Left lung (tissue), 10 donors: Measurements from ENCODE around the gene MYO5C. TPM values are rescaled to one million over a fixed set of nuclear protein-coding genes. Genes with fewer than 3 reads are reported as not detected.

Experiments used
- ATAC-seq: fragments of 200-7000 bp; cut with Tn5 transposase; one replicate; pipeline ENCODE4 v1.9.1; 2020; ENCODE audit warnings: moderate library complexity
- DNase-seq, 4 donors: peaks; one replicate each; pipeline ENCODE4 v3.0.0-alpha.2; 2013 to 2020
- H3K27ac ChIP-seq, 2 donors: fragments of 200-600 bp; sonication (generic) in 1 of 2; one replicate each; pipeline versions ENCODE4 v1.5.0 to v1.8.0; 2020 to 2021
- H3K27me3 ChIP-seq, 2 donors: fragments of 200-600 bp; sonication (generic) in 1 of 2; one replicate each; pipeline versions ENCODE4 v1.5.0 to v1.8.0; 2020 to 2021
- H3K36me3 ChIP-seq, 2 donors: fragments of 200-600 bp; sonication (generic) in 1 of 2; one replicate each; pipeline versions ENCODE4 v1.5.0 to v1.8.0; 2020 to 2021
- H3K4me1 ChIP-seq, 2 donors: fragments of 200-600 bp; one replicate each; pipeline ENCODE4 v1.8.0; 2021
- H3K4me3 ChIP-seq, 2 donors: fragments of 200-600 bp; sonication (generic) in 1 of 2; one replicate each; pipeline versions ENCODE4 v1.5.0 to v1.8.0; 2020 to 2021; ENCODE audit warnings: mild to moderate bottlenecking in 1 of 2
- H3K9me3 ChIP-seq, 2 donors: fragments of 200-600 bp; sonication (generic) in 1 of 2; one replicate each; pipeline versions ENCODE4 v1.5.0 to v1.8.0; 2020 to 2021
- intact Hi-C, 2 donors: fragments of 100-400 bp; cut with DNase I; formaldehyde crosslinking; loops; one replicate each; pipeline versions ENCODE4 v1.11.2 to v1.14.2; 2022
- polyA plus RNA-seq, 6 donors: library from polyadenylated mRNA; unstranded; fragments of 120-200 nt; gene quantifications; one replicate each; pipeline ENCODE4 v1.2.1, GENCODE V29; 2013; ENCODE audit not compliant: insufficient read length in 6 of 6
- total RNA-seq, 2 donors: library from RNA; stranded (reverse); fragmentation: NEBNext Ultra II Directional; extraction: Animal tissue kit (Norgen Biotek cat#: 25700); gene quantifications; one replicate each; pipeline ENCODE4 v1.2.1, GENCODE V29; 2021
- TF ChIP-seq, protein P1 (sequence below), 2 donors: fragments of 200-600 bp; sonication (generic) in 1 of 2; IDR thresholded peaks; one replicate each; pipeline versions ENCODE4 v1.5.0 to v1.8.0; 2021; ENCODE audit warnings: antibody characterized with exemption in 2 of 2
- donor health status: DM: no; HTN: yes; CAD: no.
- donor health status: DM: no; HTN: no; CAD: no.

MYO5C gene
- total and polyA plus RNA-seq, 8 donors = 29.7 to 89.2 (median 36.7) TPM

DNA sequence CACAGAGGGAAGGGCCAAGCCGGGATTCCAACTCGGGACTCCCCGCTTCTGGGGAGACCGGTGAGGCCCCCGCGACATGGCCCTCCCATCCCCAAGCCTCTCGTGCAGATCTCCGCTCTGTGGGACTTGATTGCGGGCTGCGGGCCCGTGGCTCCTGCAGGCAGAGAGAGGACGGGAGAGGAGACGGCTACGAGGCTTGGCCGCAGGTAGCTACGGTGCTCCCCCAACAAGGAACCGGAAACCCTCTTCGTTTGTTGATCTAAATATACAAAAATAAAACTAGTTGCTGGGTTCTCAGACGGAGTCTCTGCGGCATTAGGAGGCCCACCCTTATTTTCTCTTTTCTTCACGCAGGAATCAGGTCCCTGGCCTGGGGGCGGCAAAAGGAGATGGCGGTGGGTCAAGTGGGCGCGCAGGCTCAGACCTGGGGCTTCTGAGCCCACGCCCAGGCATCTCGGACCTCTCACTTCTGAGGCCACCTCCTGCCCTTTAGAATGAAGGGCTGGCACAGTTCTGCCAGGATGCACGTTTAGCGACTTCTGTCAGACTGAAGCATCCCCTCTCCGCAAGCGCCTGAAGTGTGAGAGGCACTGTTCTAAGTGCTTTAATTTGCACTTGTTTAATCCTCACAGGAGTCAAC, 115.3 kb downstream of the MYO5C start:
- intact Hi-C loops = no loop called here
- DNase-seq (no peak), ATAC-seq (peak; percentile 24)
- Histone ChIP-seq H3K9me3 (no peaks in the 10 kb centered on the region), H3K4me3 (peak overlapping the region; percentile 50 to 65), H3K27me3 (peaks cover 0 to 37% of the 10 kb centered on the region in 2 donors), H3K36me3 (no peaks in the 10 kb centered on the region), H3K27ac (peak overlapping the region; percentile 78 to 82), H3K4me1 (peaks cover 9 to 20% of the 10 kb centered on the region in 2 donors)
- TF ChIP-seq, protein P1, sequence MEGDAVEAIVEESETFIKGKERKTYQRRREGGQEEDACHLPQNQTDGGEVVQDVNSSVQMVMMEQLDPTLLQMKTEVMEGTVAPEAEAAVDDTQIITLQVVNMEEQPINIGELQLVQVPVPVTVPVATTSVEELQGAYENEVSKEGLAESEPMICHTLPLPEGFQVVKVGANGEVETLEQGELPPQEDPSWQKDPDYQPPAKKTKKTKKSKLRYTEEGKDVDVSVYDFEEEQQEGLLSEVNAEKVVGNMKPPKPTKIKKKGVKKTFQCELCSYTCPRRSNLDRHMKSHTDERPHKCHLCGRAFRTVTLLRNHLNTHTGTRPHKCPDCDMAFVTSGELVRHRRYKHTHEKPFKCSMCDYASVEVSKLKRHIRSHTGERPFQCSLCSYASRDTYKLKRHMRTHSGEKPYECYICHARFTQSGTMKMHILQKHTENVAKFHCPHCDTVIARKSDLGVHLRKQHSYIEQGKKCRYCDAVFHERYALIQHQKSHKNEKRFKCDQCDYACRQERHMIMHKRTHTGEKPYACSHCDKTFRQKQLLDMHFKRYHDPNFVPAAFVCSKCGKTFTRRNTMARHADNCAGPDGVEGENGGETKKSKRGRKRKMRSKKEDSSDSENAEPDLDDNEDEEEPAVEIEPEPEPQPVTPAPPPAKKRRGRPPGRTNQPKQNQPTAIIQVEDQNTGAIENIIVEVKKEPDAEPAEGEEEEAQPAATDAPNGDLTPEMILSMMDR (IDR thresholded peaks at IDR 0.05) = no peak

DNA sequence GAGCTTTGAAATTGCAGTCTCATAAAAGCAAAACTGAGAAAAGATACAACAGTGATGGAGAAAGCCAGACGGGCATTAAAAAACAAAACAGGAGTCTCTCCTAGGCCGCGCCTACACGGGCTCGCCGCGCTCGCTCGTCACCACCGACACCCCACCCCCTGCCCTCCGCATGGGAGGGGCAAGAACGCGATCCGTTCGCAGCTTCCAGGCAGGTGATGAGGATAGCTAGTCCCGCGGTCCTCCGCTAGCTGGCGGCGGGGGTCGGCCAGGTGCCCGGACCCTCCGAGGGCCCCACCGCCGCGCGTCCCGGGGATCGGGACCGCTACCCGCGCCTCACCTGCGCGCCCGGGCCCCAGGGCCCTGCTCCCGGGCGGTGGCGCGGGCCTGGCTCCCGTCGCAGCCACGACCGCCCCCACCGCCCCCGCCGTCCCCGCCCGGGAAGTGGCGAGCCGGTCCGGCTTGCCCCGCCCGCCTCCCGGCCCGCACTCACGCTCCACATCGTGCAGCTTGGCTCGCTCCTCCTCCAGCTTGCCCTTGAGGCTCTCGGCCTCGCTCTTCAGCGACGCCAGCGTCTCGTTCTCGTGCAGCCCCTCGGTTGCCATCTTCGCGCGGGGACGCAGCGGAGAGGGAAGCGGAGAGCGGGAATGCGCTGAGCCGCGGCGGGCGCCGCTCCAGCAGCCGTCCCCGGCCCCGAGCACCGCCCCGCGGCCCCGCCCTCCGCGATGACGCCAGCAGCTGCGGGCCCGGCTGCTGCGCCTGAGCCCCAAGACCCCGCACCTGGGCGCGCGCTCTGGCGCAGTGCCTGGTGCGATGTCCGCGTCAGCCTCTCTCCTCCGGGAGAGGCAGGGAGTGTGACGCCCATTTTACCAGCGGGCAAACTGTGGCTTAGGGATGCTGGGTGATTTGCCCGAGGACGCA, 116.1 kb downstream of the MYO5C start:
- Histone ChIP-seq H3K27me3 (peaks cover 0 to 37% of the 10 kb centered on the region in 2 donors), H3K27ac (peak overlapping the region; percentile 78 to 82), H3K36me3 (no peaks in the 10 kb centered on the region), H3K4me1 (peaks cover 9 to 20% of the 10 kb centered on the region in 2 donors), H3K9me3 (no peaks in the 10 kb centered on the region), H3K4me3 (peak overlapping the region; percentile 50 to 65)
- ATAC-seq (peak; percentile 91), DNase-seq (peak; percentile 79 to 95 (median 88))
- TF ChIP-seq, protein P1 (IDR thresholded peaks at IDR 0.05) = no peak
- intact Hi-C loops = no loop called here

DNA sequence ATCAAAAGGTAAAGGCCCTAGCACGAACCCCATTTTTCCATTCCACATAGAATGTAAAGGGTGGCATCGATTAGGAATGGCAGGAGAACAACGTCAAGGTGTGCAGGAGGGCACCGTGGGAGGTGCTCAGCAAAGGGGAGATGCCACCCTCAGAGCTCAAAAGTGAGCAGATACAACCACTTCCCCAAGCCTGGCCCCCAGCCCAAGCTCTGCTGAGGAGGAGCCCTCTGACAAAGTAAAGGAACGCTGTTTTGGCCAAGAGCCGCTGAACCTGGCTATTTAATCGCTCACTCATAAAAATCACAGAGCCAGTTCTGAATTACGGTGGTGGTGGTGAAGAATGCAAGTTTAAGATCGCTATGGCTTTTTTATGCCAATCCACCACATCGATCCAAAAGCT, 116.8 kb downstream of the MYO5C start:
- Histone ChIP-seq H3K4me3 (peak overlapping the region; percentile 50 to 65), H3K36me3 (no peaks in the 10 kb centered on the region), H3K27ac (peak overlapping the region; percentile 78 to 82), H3K27me3 (peaks cover 0 to 37% of the 10 kb centered on the region in 2 donors), H3K4me1 (peaks cover 9 to 20% of the 10 kb centered on the region in 2 donors), H3K9me3 (no peaks in the 10 kb centered on the region)
- TF ChIP-seq, protein P1 (IDR thresholded peaks at IDR 0.05) = no peak
- intact Hi-C loops = no loop called here
- DNase-seq (peak in 1 of 4 donors; percentile 32), ATAC-seq (no peak)

DNA sequence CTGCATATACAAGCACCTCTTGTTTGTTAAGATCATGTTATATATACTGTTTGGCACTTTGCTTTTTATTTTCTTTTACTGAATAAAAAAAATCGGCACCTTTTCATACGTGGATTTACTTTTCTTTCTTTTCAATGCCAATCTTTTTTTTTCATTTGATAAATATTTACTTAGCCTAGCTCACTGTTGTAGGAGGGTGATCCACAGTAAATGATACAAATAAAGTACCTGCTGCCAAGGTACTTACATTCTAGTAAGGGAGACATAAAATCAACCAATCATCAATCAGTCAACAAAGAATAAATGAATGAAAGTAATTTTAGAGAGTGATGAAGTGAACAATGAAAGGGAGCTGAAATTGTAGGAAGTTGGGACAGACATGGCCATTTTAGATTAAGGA, 122.7 kb downstream of the MYO5C start:
- Histone ChIP-seq H3K27me3 (peaks cover 0 to under 1% of the 10 kb centered on the region in 2 donors), H3K36me3 (no peaks in the 10 kb centered on the region), H3K9me3 (no peaks in the 10 kb centered on the region), H3K4me1 (no peaks in the 10 kb centered on the region), H3K27ac (no peak overlapping the region), H3K4me3 (no peak overlapping the region)
- TF ChIP-seq, protein P1 (IDR thresholded peaks at IDR 0.05) = no peak
- intact Hi-C loops = no loop called here
- DNase-seq (no peak), ATAC-seq (no peak)

DNA sequence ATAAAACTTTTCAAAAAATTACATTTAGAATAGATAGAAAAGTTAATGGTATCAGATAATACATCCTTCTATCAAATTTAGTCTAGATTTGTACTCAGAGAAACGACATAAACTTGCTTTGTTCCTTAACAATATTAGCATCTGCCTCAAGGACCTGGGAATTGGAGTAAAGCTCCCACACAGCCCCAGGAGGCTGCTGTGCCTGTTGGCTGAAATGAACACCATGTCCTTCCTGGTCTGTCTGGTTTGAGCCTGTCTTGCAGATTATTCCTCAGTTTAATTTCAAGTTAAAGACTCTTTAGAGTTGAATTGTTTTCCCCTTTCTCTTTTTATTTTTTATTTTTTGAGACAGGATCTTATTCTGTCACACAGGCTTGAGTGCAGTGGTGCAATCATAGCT, 123.8 kb downstream of the MYO5C start:
- no peak overlapping the region for H3K27ac ChIP-seq
- H3K9me3 ChIP-seq = no peaks in the 10 kb centered on the region
- no peaks in the 10 kb centered on the region for H3K36me3 ChIP-seq
- DNase-seq (no peak), ATAC-seq (no peak)
- no peak overlapping the region for H3K4me3 ChIP-seq
- intact Hi-C loops = no loop called here
- TF ChIP-seq, protein P1 (IDR thresholded peaks at IDR 0.05) = no peak
- no peaks in the 10 kb centered on the region for H3K4me1 ChIP-seq
- H3K27me3 ChIP-seq = no peaks in the 10 kb centered on the region
